ENCODE data around the gene JAKMIP2. TPM values are rescaled to one million over a fixed set of nuclear protein-coding genes. Genes with fewer than 3 reads are reported as not detected.

JAKMIP2 gene
- total and polyA plus RNA-seq, 2 donors (not counting 1 experiment from before 2014, with no cell fraction given): 1.3 to 6.5 TPM

GRCh38 chr5:147573211-147573610 is 209.3 kb downstream of the JAKMIP2 start:
- H3K4me1 ChIP-seq (ENCODE audit: control insufficient read depth, extremely low read depth, insufficient read depth, low read length): no peaks in the 10 kb centered on the region
- H3K9ac ChIP-seq (ENCODE audit: insufficient read depth, low read length): no peak overlapping the region
- no peaks in the 10 kb centered on the region for H3K36me3 ChIP-seq (ENCODE audit: control insufficient read depth, insufficient read depth, low read length)
- no peak overlapping the region for H3K27ac ChIP-seq (ENCODE audit: insufficient read depth, low read length)
- H3K9me3 ChIP-seq (ENCODE audit: control insufficient read depth, insufficient read depth, low read depth, low read length): no peaks in the 10 kb centered on the region
- no peaks in the 10 kb centered on the region for H4K20me1 ChIP-seq (ENCODE audit: control insufficient read depth, extremely low read depth, insufficient read depth, low read length)
- H2AFZ ChIP-seq (ENCODE audit: low read length): no peak overlapping the region
- no peak for TF ChIP-seq EZH2 (IDR thresholded peaks at IDR 0.05; ENCODE audit: low read length, missing control alignments)
- TF ChIP-seq CTCF (conservative IDR thresholded peaks at IDR 0.05 in 1 of 2, IDR thresholded peaks at IDR 0.05 in 1 of 2; ENCODE audit: low read depth in 1 of 2, low read length in 2 of 2): no peak
- no peak overlapping the region for H3K4me2 ChIP-seq (ENCODE audit: extremely low read depth, insufficient read depth, low read length)
- no peaks in the 10 kb centered on the region for H3K27me3 ChIP-seq (ENCODE audit: control insufficient read depth, insufficient read depth, low read length)
- H3K4me3 ChIP-seq (replicated peaks in 1 of 4; ENCODE audit: control extremely low read depth in 1 of 4, insufficient read depth in 1 of 4, low read depth in 3 of 4, low read length in 4 of 4): no peak overlapping the region
- no peaks in the 10 kb centered on the region for H3K79me2 ChIP-seq (ENCODE audit: control insufficient read depth, insufficient read depth, low read length)
- no peak for DNase-seq (ENCODE audit: low read depth in 2 of 2)

GRCh38 chr5:147568710-147569406 is 213.7 kb downstream of the JAKMIP2 start:
- Histone ChIP-seq H3K36me3 (ENCODE audit: control insufficient read depth, insufficient read depth, low read length) (no peaks in the 10 kb centered on the region), H3K4me1 (ENCODE audit: control insufficient read depth, extremely low read depth, insufficient read depth, low read length) (no peaks in the 10 kb centered on the region), H2AFZ (ENCODE audit: low read length) (no peak overlapping the region), H3K9ac (ENCODE audit: insufficient read depth, low read length) (no peak overlapping the region), H3K9me3 (ENCODE audit: control insufficient read depth, insufficient read depth, low read depth, low read length) (no peaks in the 10 kb centered on the region), H3K27ac (ENCODE audit: insufficient read depth, low read length) (no peak overlapping the region), H4K20me1 (ENCODE audit: control insufficient read depth, extremely low read depth, insufficient read depth, low read length) (no peaks in the 10 kb centered on the region), H3K4me3 (replicated peaks in 1 of 4; ENCODE audit: control extremely low read depth in 1 of 4, insufficient read depth in 1 of 4, low read depth in 3 of 4, low read length in 4 of 4) (no peak overlapping the region), H3K79me2 (ENCODE audit: control insufficient read depth, insufficient read depth, low read length) (no peaks in the 10 kb centered on the region), H3K27me3 (ENCODE audit: control insufficient read depth, insufficient read depth, low read length) (no peaks in the 10 kb centered on the region), H3K4me2 (ENCODE audit: extremely low read depth, insufficient read depth, low read length) (no peak overlapping the region)
- TF ChIP-seq CTCF (conservative IDR thresholded peaks at IDR 0.05 in 1 of 2, IDR thresholded peaks at IDR 0.05 in 1 of 2; ENCODE audit: low read depth in 1 of 2, low read length in 2 of 2) (no peak), EZH2 (IDR thresholded peaks at IDR 0.05; ENCODE audit: low read length, missing control alignments) (no peak)
- DNase-seq (ENCODE audit: low read depth in 2 of 2): no peak

GRCh38 chr5:147567917-147568598 is 214.5 kb downstream of the JAKMIP2 start:
- DNase-seq (ENCODE audit: low read depth in 2 of 2): peak; percentile 53 to 99
- TF ChIP-seq CTCF (conservative IDR thresholded peaks at IDR 0.05 in 1 of 2, IDR thresholded peaks at IDR 0.05 in 1 of 2; ENCODE audit: low read depth in 1 of 2, low read length in 2 of 2): no peak
- Histone ChIP-seq H3K27me3 (ENCODE audit: control insufficient read depth, insufficient read depth, low read length) (no peaks in the 10 kb centered on the region), H3K9me3 (ENCODE audit: control insufficient read depth, insufficient read depth, low read depth, low read length) (no peaks in the 10 kb centered on the region), H3K4me3 (replicated peaks in 1 of 4; ENCODE audit: control extremely low read depth in 1 of 4, insufficient read depth in 1 of 4, low read depth in 3 of 4, low read length in 4 of 4) (no peak overlapping the region), H4K20me1 (ENCODE audit: control insufficient read depth, extremely low read depth, insufficient read depth, low read length) (no peaks in the 10 kb centered on the region), H3K4me2 (ENCODE audit: extremely low read depth, insufficient read depth, low read length) (no peak overlapping the region), H3K9ac (ENCODE audit: insufficient read depth, low read length) (no peak overlapping the region), H3K36me3 (ENCODE audit: control insufficient read depth, insufficient read depth, low read length) (no peaks in the 10 kb centered on the region), H3K79me2 (ENCODE audit: control insufficient read depth, insufficient read depth, low read length) (no peaks in the 10 kb centered on the region), H3K4me1 (ENCODE audit: control insufficient read depth, extremely low read depth, insufficient read depth, low read length) (no peaks in the 10 kb centered on the region), H2AFZ (ENCODE audit: low read length) (no peak overlapping the region), H3K27ac (ENCODE audit: insufficient read depth, low read length) (no peak overlapping the region)
